Fibroblast of peridontal ligament (primary cell): ENCODE measurements around the gene ACSM5.

Experiments
- DNase-seq: peaks from one replicate; pipeline ENCODE4 v3.0.0-alpha.2; 2010; ENCODE audit errors: extremely low read depth

Gene ACSM5

GRCh38 chr16:20409398-20410120 lies at the start of gene ACSM5:
ACSM5 (plus strand) TSS chr16:20409534; CDS start chr16:20411485, 1,951 bp downstream.
- no peak for DNase-seq

GRCh38 chr16:20359997-20360396 lies 49.3 kb upstream of the ACSM5 start:
- DNase-seq: no peak

GRCh38 chr16:20363191-20363590 lies 46.1 kb upstream of the ACSM5 start:
- DNase-seq: no peak

- DNase-seq: no peak
Observed at GRCh38 chr16:20364051-20364450, 45.3 kb upstream of the ACSM5 start.

- DNase-seq: no peak
Observed at GRCh38 chr16:20369452-20370054, 39.8 kb upstream of the ACSM5 start.

GRCh38 chr16:20372701-20373100 lies 36.6 kb upstream of the ACSM5 start:
- DNase-seq: no peak

- no peak for DNase-seq
Observed at GRCh38 chr16:20377181-20377580, 32.2 kb upstream of the ACSM5 start.

- no peak for DNase-seq
Observed at GRCh38 chr16:20380782-20381181, 28.6 kb upstream of the ACSM5 start.

- DNase-seq: no peak
Observed at GRCh38 chr16:20382202-20382948, 27.0 kb upstream of the ACSM5 start.

GRCh38 chr16:20383106-20384029 lies 26.0 kb upstream of the ACSM5 start:
- peak; percentile 53 for DNase-seq

- DNase-seq: peak; percentile 38
Observed at GRCh38 chr16:20385844-20386832, 23.2 kb upstream of the ACSM5 start.

- DNase-seq: no peak
Observed at GRCh38 chr16:20387978-20388377, 21.4 kb upstream of the ACSM5 start.

GRCh38 chr16:20388854-20389253 lies 20.5 kb upstream of the ACSM5 start:
- DNase-seq: no peak

GRCh38 chr16:20391045-20391444 lies 18.3 kb upstream of the ACSM5 start:
- DNase-seq: no peak

- no peak for DNase-seq
Observed at GRCh38 chr16:20393801-20394577, 15.3 kb upstream of the ACSM5 start.

- no peak for DNase-seq
Observed at GRCh38 chr16:20395946-20396345, 13.4 kb upstream of the ACSM5 start.

- DNase-seq: no peak
Observed at GRCh38 chr16:20396846-20397467, 12.4 kb upstream of the ACSM5 start.

- no peak for DNase-seq
Observed at GRCh38 chr16:20397468-20398074, 11.8 kb upstream of the ACSM5 start.

- DNase-seq: no peak
Observed at GRCh38 chr16:20398603-20399002, 10.7 kb upstream of the ACSM5 start.
